GM23338 (cell line): ENCODE data around the gene PHC3.

Experiments used
- CREB1 ChIP-seq: fragments of 250-450 bp; sonication (Bioruptor Pico); IDR thresholded peaks from 2 replicates; pipeline ENCODE4 v1.5.0; 2020; ENCODE audit warnings: low read depth, mild to moderate bottlenecking, moderate library complexity
- EZH2 ChIP-seq: fragments of 200-600 bp; sonication (generic); IDR thresholded peaks from one replicate; pipeline ENCODE4 v1.8.0; 2017; ENCODE audit warnings: antibody characterized with exemption, mild to moderate bottlenecking, low read depth; ENCODE audit not compliant: unreplicated experiment
- EZH2phosphoT487 ChIP-seq: fragments of 200-600 bp; sonication (generic); IDR thresholded peaks from one replicate; pipeline ENCODE4 v1.8.1; 2018; ENCODE audit warnings: antibody characterized with exemption; ENCODE audit not compliant: unreplicated experiment
- REST ChIP-seq: IDR thresholded peaks from one replicate; pipeline ENCODE4 v1.6.1; 2018; ENCODE audit warnings: antibody characterized with exemption; ENCODE audit not compliant: unreplicated experiment
- TF ChIP-seq, protein P1 (sequence below), 2 experiments: fragments of 200-600 bp in 1 of 2; sonication (generic) in 1 of 2; conservative IDR thresholded peaks; 2 replicates each; pipeline versions ENCODE4 v1.5.1 to v1.6.1; 2016 to 2017; ENCODE audit warnings: antibody characterized with exemption in 2 of 2, low read depth in 2 of 2, mild to moderate bottlenecking in 2 of 2, moderate library complexity in 1 of 2

GRCh38 chr3:170052398-170052797, 129.1 kb downstream of the PHC3 start:
- TF ChIP-seq, protein P1, sequence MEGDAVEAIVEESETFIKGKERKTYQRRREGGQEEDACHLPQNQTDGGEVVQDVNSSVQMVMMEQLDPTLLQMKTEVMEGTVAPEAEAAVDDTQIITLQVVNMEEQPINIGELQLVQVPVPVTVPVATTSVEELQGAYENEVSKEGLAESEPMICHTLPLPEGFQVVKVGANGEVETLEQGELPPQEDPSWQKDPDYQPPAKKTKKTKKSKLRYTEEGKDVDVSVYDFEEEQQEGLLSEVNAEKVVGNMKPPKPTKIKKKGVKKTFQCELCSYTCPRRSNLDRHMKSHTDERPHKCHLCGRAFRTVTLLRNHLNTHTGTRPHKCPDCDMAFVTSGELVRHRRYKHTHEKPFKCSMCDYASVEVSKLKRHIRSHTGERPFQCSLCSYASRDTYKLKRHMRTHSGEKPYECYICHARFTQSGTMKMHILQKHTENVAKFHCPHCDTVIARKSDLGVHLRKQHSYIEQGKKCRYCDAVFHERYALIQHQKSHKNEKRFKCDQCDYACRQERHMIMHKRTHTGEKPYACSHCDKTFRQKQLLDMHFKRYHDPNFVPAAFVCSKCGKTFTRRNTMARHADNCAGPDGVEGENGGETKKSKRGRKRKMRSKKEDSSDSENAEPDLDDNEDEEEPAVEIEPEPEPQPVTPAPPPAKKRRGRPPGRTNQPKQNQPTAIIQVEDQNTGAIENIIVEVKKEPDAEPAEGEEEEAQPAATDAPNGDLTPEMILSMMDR (conservative IDR thresholded peaks at IDR 0.05; ENCODE audit: low read depth in 2 of 2) = no peak
- TF ChIP-seq EZH2 (no peak), REST (no peak), CREB1 (CRISPR knock-in tag) (no peak), EZH2phosphoT487 (no peak)
